Measurements from ENCODE around the gene MYO1H.
"Not testable (repeated sequence)": the region's sequence is repeated elsewhere in the genome, so short reads cannot be mapped to it uniquely, and the experiment has no call there.

Gene MYO1H

GRCh38 chr12:109451400-109451799 lies 103.7 kb downstream of the MYO1H start:
- no peak for DNase-seq

- no peak for DNase-seq
Measured at GRCh38 chr12:109452489-109452888, 104.8 kb downstream of the MYO1H start.

- no peak for DNase-seq
Measured at GRCh38 chr12:109455706-109456105, 108.0 kb downstream of the MYO1H start.

GRCh38 chr12:109458086-109458485 lies 110.4 kb downstream of the MYO1H start:
- DNase-seq: no peak

GRCh38 chr12:109458771-109459208 lies 111.1 kb downstream of the MYO1H start:
- no peak for DNase-seq

- DNase-seq: no peak
Measured at GRCh38 chr12:109459247-109459646, 111.5 kb downstream of the MYO1H start.

- DNase-seq: no peak
Measured at GRCh38 chr12:109460538-109460937, 112.8 kb downstream of the MYO1H start.

GRCh38 chr12:109461049-109461845 lies 113.5 kb downstream of the MYO1H start:
- no peak for DNase-seq

- DNase-seq: no peak
Measured at GRCh38 chr12:109461846-109462756, 114.4 kb downstream of the MYO1H start.

GRCh38 chr12:109462868-109463692 lies 115.4 kb downstream of the MYO1H start:
- no peak for DNase-seq

GRCh38 chr12:109463756-109464155 lies 116.1 kb downstream of the MYO1H start:
- no peak for DNase-seq

GRCh38 chr12:109464642-109465351 lies 117.1 kb downstream of the MYO1H start:
- no peak for DNase-seq

GRCh38 chr12:109466305-109466704 lies 118.6 kb downstream of the MYO1H start:
- DNase-seq: no peak

GRCh38 chr12:109466821-109467220 lies 119.1 kb downstream of the MYO1H start:
- DNase-seq: no peak

- DNase-seq: no peak
Measured at GRCh38 chr12:109467978-109468676, 120.4 kb downstream of the MYO1H start.

- DNase-seq: no peak
Measured at GRCh38 chr12:109469517-109469916, 121.8 kb downstream of the MYO1H start.

GRCh38 chr12:109473006-109473405 lies 125.3 kb downstream of the MYO1H start:
- no peak for DNase-seq

GRCh38 chr12:109473526-109474270 lies 126.0 kb downstream of the MYO1H start:
- DNase-seq: not testable (repeated sequence)

- DNase-seq: no peak
Measured at GRCh38 chr12:109475121-109475520, 127.4 kb downstream of the MYO1H start.

GRCh38 chr12:109475993-109476806 lies 128.5 kb downstream of the MYO1H start:
- no peak for DNase-seq
